Heart right ventricle (tissue), 16 donors: ENCODE data around the gene ALOX15. TPM values are rescaled to one million over a fixed set of nuclear protein-coding genes. Genes with fewer than 3 reads are reported as not detected.
"Not testable (repeated sequence)": the region's sequence is repeated elsewhere in the genome, so short reads cannot be mapped to it uniquely, and the experiment has no call there.

ENCODE experiments used
- ATAC-seq, 8 donors: fragments of 200-7000 bp; cut with Tn5 transposase; one replicate each; pipeline ENCODE4 v1.9.1; 2020; ENCODE audit warnings: mild to moderate bottlenecking in 8 of 8, moderate library complexity in 8 of 8, moderate number of reproducible peaks in 1 of 8
- DNase-seq, 2 donors: peaks; one replicate each; pipeline ENCODE4 v3.0.0-alpha.2; 2020
- H3K27ac ChIP-seq, 10 donors: fragments of 200-600 bp; sonication (generic) in 2 of 10; one replicate each; pipeline versions ENCODE4 v1.5.0 to v1.8.0; 2020 to 2022; ENCODE audit warnings: mild to moderate bottlenecking in 3 of 10
- H3K27me3 ChIP-seq, 7 donors: fragments of 200-600 bp; one replicate each; pipeline ENCODE4 v1.8.0; 2021 to 2022; ENCODE audit warnings: mild to moderate bottlenecking in 2 of 7
- H3K36me3 ChIP-seq, 9 donors: fragments of 200-600 bp; sonication (generic) in 1 of 9; one replicate each; pipeline versions ENCODE4 v1.5.0 to v1.8.0; 2020 to 2022; ENCODE audit warnings: mild to moderate bottlenecking in 2 of 9
- H3K4me1 ChIP-seq, 9 donors: fragments of 200-600 bp; sonication (generic) in 1 of 9; one replicate each; pipeline versions ENCODE4 v1.5.0 to v1.8.0; 2020 to 2022; ENCODE audit warnings: mild to moderate bottlenecking in 4 of 9
- H3K4me3 ChIP-seq, 10 donors: fragments of 200-600 bp; sonication (generic) in 2 of 10; one replicate each; pipeline versions ENCODE4 v1.5.0 to v1.8.0; 2020 to 2022; ENCODE audit warnings: mild to moderate bottlenecking in 7 of 10, moderate library complexity in 2 of 10
- H3K9me3 ChIP-seq, 11 donors: fragments of 200-600 bp in 10 of 11; sonication (generic) in 2 of 11; one replicate each; pipeline versions ENCODE4 v1.5.0 to v1.8.0; 2013 to 2022; ENCODE audit warnings: mild to moderate bottlenecking in 2 of 11, control low read depth in 1 of 11, moderate library complexity in 1 of 11
- WGBS, 2 donors: extraction: QIAGEN DNeasy Blood & Tissue Kit; methylation state at CpG; one replicate each; pipeline ENCODE4 v1.1.7; 2013; ENCODE audit warnings: inconsistent platforms in 1 of 2; 5-methylcytosine and 5-hydroxymethylcytosine counted together
- intact Hi-C, 10 donors: fragments of 100-400 bp; cut with DNase I; formaldehyde crosslinking; loops; one replicate each; pipeline versions ENCODE4 v1.11.1 to v1.14.2; 2022
- polyA plus RNA-seq, 2 donors: library from polyadenylated mRNA; stranded (reverse); fragments of 200-250 nt; gene quantifications; one replicate each; pipeline ENCODE4 v1.2.3, GENCODE V29; 2013
- total RNA-seq, 10 donors: library from RNA; stranded (reverse); fragmentation: NEBNext Ultra II Directional in 3 of 10; extraction: Animal tissue kit (Norgen Biotek cat#: 25700) in 3 of 10; gene quantifications; one replicate each; pipeline versions ENCODE4 v1.2.1 to v1.2.4, GENCODE V29; 2021 to 2023
- TF ChIP-seq, protein P1 (sequence below), 9 donors: fragments of 200-600 bp; sonication (generic) in 2 of 9; IDR thresholded peaks; one replicate each; pipeline versions ENCODE4 v1.5.0 to v1.8.0; 2021 to 2022; ENCODE audit warnings: antibody characterized with exemption in 9 of 9, mild to moderate bottlenecking in 5 of 9, moderate library complexity in 1 of 9
- donor health status: Arrhythmogenic right ventricular cardiomyopathy.
- donor health status: ischemic (EF 13 %, LVEDD 7.1; RV severe dilation, severe dysfunction).
- donor health status: healthy with polysubstance abuse.
- donor health status: DM: no; HTN: yes; CAD: no.
- donor health status: DM: no; HTN: no; CAD: no.
- donor health status: ischemic (EF 25% LVEDD 6.9; RV normal size, moderate dysfunction).
- donor health status: ischemic (EF 25% LVEDD 5.7; RV mildly dilated, moderate dysfunction).
- donor health status: healthy.
- donor health status: DM: yes; HTN: yes; CAD: no.
- donor health status: Ischemic cardiomyopathy.
- donor health status: ischemic (EF 35%, LVEDD 5.7; RV mildly dilated, moderate dysfunction).
- donor health status: nonischemic (EF 11% LVEDD 7.7; RV severe dilation, severe dysfunction).
- donor health status: DM: yes; HTN: yes; CAD: no.
- donor health status: PGD.
- donor health status: ischemic (EF 29% LVEDD 5.4; RV normal size, mild dysfunction).
- donor health status: nonischemic (EF 23%, LVEDD 6.1; RV moderate dilation, normal function).

ALOX15 gene
- total and polyA plus RNA-seq, 12 donors: 0.11 to 1.3 (median 0.16) TPM; not detected in 5

DNA sequence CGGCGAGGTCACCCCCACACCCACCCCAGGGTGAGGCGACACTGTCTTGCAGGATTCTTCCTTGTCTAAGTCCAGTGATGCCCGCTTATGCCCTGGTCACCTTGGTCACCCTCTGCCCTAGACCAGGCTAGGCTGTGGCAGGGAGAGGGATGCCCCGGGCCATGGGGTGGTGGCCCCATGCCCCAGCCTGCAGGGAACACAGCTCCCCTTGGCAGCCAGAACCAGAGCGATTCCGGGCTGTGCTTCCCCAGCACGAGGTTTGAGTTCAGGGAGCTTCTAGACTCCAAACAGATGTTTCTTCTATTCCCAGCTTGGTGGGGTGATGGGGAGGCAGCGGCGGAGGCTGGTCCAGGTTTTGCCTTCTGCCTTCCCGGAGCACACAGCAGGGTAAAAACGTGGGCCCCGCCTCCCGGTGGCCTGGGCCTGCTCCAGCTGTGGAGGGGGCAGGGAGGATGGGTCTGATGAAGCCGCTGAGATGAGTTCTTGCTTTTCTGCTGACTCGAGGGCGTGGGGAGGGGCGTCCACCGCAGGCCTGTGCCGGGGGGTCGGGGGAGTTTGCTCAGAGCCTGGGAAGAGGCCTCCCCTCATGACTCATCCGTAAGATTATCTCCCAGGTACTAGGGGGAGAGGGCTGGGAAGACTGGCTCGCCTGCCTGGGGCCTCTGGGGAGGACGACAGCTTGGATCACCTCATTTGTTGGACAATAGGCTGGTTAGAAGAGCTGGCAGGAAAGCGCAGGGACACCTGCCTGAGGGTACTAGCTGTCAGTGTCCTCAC lies 41.8 kb downstream of the ALOX15 start:
- ATAC-seq: peak; percentile 32 to 75 (median 52)
- peak in 1 of 2 donors; percentile 71 for DNase-seq
- TF ChIP-seq, protein P1, sequence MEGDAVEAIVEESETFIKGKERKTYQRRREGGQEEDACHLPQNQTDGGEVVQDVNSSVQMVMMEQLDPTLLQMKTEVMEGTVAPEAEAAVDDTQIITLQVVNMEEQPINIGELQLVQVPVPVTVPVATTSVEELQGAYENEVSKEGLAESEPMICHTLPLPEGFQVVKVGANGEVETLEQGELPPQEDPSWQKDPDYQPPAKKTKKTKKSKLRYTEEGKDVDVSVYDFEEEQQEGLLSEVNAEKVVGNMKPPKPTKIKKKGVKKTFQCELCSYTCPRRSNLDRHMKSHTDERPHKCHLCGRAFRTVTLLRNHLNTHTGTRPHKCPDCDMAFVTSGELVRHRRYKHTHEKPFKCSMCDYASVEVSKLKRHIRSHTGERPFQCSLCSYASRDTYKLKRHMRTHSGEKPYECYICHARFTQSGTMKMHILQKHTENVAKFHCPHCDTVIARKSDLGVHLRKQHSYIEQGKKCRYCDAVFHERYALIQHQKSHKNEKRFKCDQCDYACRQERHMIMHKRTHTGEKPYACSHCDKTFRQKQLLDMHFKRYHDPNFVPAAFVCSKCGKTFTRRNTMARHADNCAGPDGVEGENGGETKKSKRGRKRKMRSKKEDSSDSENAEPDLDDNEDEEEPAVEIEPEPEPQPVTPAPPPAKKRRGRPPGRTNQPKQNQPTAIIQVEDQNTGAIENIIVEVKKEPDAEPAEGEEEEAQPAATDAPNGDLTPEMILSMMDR (IDR thresholded peaks at IDR 0.05): no peak
- intact Hi-C loops: loop anchor here in 2 of 10 donors (1.0 to 5.0 kb wide), 2 partner anchors 12 to 32 kb away; no protein-coding TSS in a partner anchor
- WGBS, 2 donors: 43 to 45% methylated on average over 25 of the region's 25 CpGs
- no peaks in the 10 kb centered on the region for H3K36me3 ChIP-seq
- no peaks in the 10 kb centered on the region for H3K27me3 ChIP-seq
- H3K27ac ChIP-seq: peak overlapping the region; percentile 77 to 94 (median 86)
- no peaks in the 10 kb centered on the region for H3K9me3 ChIP-seq
- peaks cover 14 to 55% (median 43%) of the 10 kb centered on the region in 9 donors for H3K4me1 ChIP-seq
- no peak overlapping the region for H3K4me3 ChIP-seq

DNA sequence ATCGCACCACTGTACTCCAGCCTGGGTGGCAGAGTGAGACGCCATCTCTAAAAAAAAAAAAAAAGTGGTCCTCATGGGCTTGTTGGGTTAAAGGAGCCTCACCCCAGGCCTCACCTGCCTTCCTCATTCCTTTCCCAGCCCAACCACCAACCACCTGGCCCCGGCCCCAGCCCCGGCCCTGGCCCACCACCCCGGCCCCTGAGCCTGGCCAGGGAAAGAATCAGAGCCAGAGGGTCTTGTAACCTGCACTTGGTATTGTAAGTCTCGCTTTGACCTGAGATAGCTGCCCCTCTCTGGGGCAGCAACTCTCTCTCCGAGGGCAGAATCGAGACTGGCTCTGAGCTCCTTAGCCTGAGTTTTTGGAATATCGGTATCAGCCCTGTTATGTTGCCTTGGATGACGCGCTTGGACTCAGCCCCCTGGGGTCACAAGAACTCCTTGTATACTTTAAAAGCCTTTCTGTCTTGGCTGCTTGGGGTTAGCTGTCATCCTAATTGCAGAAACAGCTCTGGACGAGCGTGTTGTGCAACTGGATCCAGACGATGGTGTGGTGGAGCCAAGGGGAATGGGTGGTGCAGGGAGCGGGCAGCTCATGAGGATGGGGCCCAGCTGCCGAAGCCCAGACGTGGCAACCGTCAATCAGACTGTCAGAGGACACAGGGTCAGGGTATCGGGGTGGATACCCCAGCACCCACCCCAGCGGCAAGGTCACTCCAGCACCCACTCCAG lies 42.5 kb downstream of the ALOX15 start:
- ATAC-seq (peak; percentile 62 to 84 (median 72)), DNase-seq (peak; percentile 59 to 69)
- no peaks in the 10 kb centered on the region for H3K36me3 ChIP-seq
- no peak overlapping the region for H3K4me3 ChIP-seq
- no peaks in the 10 kb centered on the region for H3K9me3 ChIP-seq
- peaks cover 13 to 47% (median 35%) of the 10 kb centered on the region in 9 donors for H3K4me1 ChIP-seq
- TF ChIP-seq, protein P1 (IDR thresholded peaks at IDR 0.05): no peak
- peak overlapping the region; percentile 77 to 94 (median 86) for H3K27ac ChIP-seq
- H3K27me3 ChIP-seq: no peaks in the 10 kb centered on the region
- 51 to 58% methylated on average over 20 of the region's 20 CpGs for WGBS, 2 donors
- intact Hi-C loops: no loop called here

DNA sequence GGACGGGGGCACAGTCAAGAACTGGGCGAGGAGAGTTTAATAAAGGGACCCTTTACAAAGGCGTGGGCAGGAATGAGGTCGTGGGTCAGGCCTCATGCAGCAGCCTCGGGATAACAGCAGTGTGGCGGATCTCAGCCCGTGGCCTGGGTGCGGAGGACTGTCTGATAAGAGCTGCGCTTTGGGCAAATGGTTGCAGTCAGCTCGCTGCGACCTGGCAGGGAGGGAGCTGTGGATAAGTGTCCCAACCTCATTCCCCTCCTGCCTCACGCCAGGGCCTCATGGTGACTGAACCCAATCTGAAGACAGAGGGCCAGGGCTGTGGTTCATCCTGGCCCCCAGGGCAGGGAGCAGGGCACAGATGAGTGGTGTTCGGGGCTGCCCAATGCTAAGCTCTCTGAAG lies 43.5 kb downstream of the ALOX15 start:
- ATAC-seq: peak in 5 of 8 donors; percentile 3 to 16 (median 8)
- H3K36me3 ChIP-seq: no peaks in the 10 kb centered on the region
- H3K27me3 ChIP-seq: no peaks in the 10 kb centered on the region
- no peaks in the 10 kb centered on the region for H3K9me3 ChIP-seq
- peaks cover 13 to 49% (median 35%) of the 10 kb centered on the region in 9 donors for H3K4me1 ChIP-seq
- intact Hi-C loops: no loop called here
- TF ChIP-seq, protein P1 (IDR thresholded peaks at IDR 0.05): no peak
- WGBS, 2 donors: 62 to 79% methylated on average over 13 of the region's 13 CpGs
- DNase-seq: peak in 1 of 2 donors; percentile 62
- H3K27ac ChIP-seq: peak overlapping the region; percentile 73 to 94 (median 86)
- H3K4me3 ChIP-seq: no peak overlapping the region

DNA sequence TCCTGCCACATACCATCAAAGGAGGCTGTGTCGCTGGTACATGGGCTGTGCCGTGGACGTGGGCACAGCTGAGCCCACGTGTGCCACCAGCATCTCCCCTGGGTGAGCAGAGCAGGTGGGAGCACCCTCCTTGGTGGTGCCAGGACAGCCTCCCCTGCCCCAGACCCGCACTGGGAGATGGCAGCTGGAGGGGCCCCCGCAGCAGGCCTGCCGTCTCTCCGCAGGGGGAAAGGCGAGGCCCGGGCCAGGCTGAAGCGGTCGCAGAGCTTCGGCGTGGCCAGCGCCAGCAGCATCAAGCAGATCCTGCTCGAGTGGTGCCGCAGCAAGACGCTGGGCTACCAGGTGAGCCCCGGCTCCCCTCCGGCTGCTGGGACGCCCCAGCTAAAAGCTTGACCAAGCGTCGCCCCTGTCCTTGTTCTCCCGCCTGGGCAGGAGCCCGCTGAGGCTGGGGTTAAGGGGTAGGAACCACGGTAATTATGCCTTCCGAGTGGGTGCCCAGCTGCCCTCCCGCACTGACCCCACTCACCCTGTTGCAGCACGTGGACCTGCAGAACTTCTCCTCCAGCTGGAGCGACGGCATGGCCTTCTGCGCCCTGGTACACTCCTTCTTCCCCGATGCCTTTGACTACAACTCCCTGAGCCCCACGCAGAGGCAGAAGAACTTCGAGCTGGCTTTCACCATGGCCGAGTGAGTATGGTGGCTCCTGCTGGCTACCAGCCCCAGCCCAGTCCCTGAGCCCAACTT lies 44.7 kb downstream of the ALOX15 start:
- intact Hi-C loops: no loop called here
- peak overlapping the region in 3 of 10 donors; percentile 82 to 93 (median 85) for H3K27ac ChIP-seq
- no peak overlapping the region for H3K4me3 ChIP-seq
- 94 to 95% methylated on average over 31 to 36 of the region's 36 CpGs for WGBS, 2 donors
- TF ChIP-seq, protein P1 (IDR thresholded peaks at IDR 0.05): no peak
- H3K36me3 ChIP-seq: no peaks in the 10 kb centered on the region
- peaks cover 13 to 50% (median 37%) of the 10 kb centered on the region in 9 donors for H3K4me1 ChIP-seq
- H3K27me3 ChIP-seq: no peaks in the 10 kb centered on the region
- ATAC-seq: no peak
- no peaks in the 10 kb centered on the region for H3K9me3 ChIP-seq
- no peak for DNase-seq

DNA sequence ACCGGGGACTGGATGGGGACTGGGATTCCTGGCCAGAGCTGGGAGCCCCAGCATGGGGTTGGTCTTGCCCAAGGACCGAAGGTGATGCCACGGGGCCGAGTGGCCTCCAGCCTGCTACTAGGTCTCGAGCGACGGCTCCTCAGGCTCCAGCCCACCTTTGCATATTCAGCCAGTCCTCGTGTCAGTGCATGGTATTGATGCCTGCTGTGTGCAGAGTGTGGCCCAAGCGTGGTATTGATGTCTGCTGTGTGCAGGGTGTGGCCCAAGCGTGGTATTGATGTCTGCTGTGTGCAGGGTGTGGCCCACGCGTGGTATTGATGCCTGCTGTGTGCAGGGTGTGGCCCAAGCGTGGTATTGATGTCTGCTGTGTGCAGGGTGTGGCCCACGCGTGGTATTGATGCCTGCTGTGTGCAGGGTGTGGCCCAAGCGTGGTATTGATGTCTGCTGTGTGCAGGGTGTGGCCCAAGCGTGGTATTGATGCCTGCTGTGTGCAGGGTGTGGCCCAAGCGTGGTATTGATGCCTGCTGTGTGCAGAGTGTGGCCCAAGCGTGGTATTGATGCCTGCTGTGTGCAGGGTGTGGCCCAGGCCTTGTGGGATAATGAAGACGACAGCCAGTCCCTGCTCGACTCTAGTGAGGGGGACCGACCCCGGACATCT lies 45.7 kb downstream of the ALOX15 start:
- H3K27ac ChIP-seq, H3K36me3 ChIP-seq, DNase-seq, H3K4me3 ChIP-seq, ATAC-seq, intact Hi-C loops, H3K9me3 ChIP-seq, H3K27me3 ChIP-seq: not testable (repeated sequence)
- 96% methylated on average over 22 to 23 of the region's 23 CpGs for WGBS, 2 donors
- peaks cover 10 to 53% (median 42%) of the 10 kb centered on the region in 9 donors for H3K4me1 ChIP-seq
